H9 (cell line): ENCODE data around the gene MUC16. TPM values are rescaled to one million over a fixed set of nuclear protein-coding genes. Genes with fewer than 3 reads are reported as not detected.
A peak's percentile ranks its signal among the peaks of the same experiment; 100 is the strongest.

Experiments used
- DNase-seq: peaks from one replicate; pipeline ENCODE4 v3.0.0-alpha.2; 2017
- H2AFZ ChIP-seq: one replicate; pipeline ENCODE4 v1.6.1; 2013; ENCODE audit warnings: mild to moderate bottlenecking, low read length, control low read depth, moderate library complexity
- H2AK5ac ChIP-seq: 2 replicates; pipeline ENCODE4 v1.6.1; 2013; ENCODE audit warnings: low read length, control low read depth, mixed read lengths; ENCODE audit not compliant: insufficient read length
- H2BK120ac ChIP-seq: one replicate; pipeline ENCODE4 v1.6.1; 2013; ENCODE audit warnings: low read depth, mild to moderate bottlenecking, low read length, control low read depth, inconsistent platforms; ENCODE audit not compliant: poor library complexity, severe bottlenecking
- H2BK12ac ChIP-seq: 2 replicates; pipeline ENCODE4 v1.6.1; 2013; ENCODE audit warnings: low read length, control low read depth, mixed read lengths, low read depth; ENCODE audit not compliant: insufficient read length
- H2BK15ac ChIP-seq: 2 replicates; pipeline ENCODE4 v1.6.1; 2013; ENCODE audit warnings: low read depth, low read length, control low read depth
- H2BK20ac ChIP-seq: one replicate; pipeline ENCODE4 v1.6.1; 2013; ENCODE audit warnings: low read depth, mild to moderate bottlenecking, low read length, control low read depth, inconsistent platforms; ENCODE audit not compliant: poor library complexity, severe bottlenecking
- H2BK5ac ChIP-seq: 2 replicates; pipeline ENCODE4 v1.6.1; 2013; ENCODE audit warnings: low read length, control low read depth, mixed read lengths; ENCODE audit not compliant: insufficient read length
- H3K14ac ChIP-seq: 2 replicates; pipeline ENCODE4 v1.6.1; 2013; ENCODE audit warnings: low read length, control low read depth; ENCODE audit not compliant: insufficient read depth
- H3K18ac ChIP-seq: 2 replicates; pipeline ENCODE4 v1.6.1; 2013; ENCODE audit warnings: low read depth, mild to moderate bottlenecking, mixed read lengths, low read length, control low read depth; ENCODE audit not compliant: insufficient read length
- H3K23ac ChIP-seq: 2 replicates; pipeline ENCODE4 v1.6.1; 2013; ENCODE audit warnings: low read length, control low read depth, mixed read lengths, low read depth; ENCODE audit not compliant: insufficient read length
- H3K23me2 ChIP-seq: 2 replicates; pipeline ENCODE4 v1.6.1; 2013; ENCODE audit warnings: low read depth, mild to moderate bottlenecking, mixed read lengths, low read length, control low read depth; ENCODE audit not compliant: insufficient read length, poor library complexity, severe bottlenecking
- H3K27ac ChIP-seq: 2 replicates; pipeline ENCODE4 v1.5.1; 2013; ENCODE audit warnings: low read length, control low read depth, mixed read lengths, low read depth; ENCODE audit not compliant: insufficient read length
- H3K27me3 ChIP-seq: 2 replicates; pipeline ENCODE4 v1.6.1; 2013; ENCODE audit warnings: low read length, control low read depth, inconsistent platforms; ENCODE audit not compliant: insufficient read depth
- H3K4ac ChIP-seq: 2 replicates; pipeline ENCODE4 v1.6.1; 2013; ENCODE audit warnings: low read depth, mild to moderate bottlenecking, control low read depth, inconsistent platforms, low read length, moderate library complexity
- H3K4me1 ChIP-seq: 2 replicates; pipeline ENCODE4 v1.6.1; 2013; ENCODE audit warnings: low read length, control low read depth, inconsistent platforms; ENCODE audit not compliant: insufficient read depth
- H3K4me2 ChIP-seq: 2 replicates; pipeline ENCODE4 v1.6.1; 2013; ENCODE audit warnings: low read length, control low read depth, mixed read lengths; ENCODE audit not compliant: insufficient read length, insufficient read depth
- H3K56ac ChIP-seq: 2 replicates; pipeline ENCODE4 v1.6.1; 2013; ENCODE audit warnings: low read depth, mild to moderate bottlenecking, mixed read lengths, low read length, control low read depth; ENCODE audit not compliant: insufficient read length
- H3K79me1 ChIP-seq: 2 replicates; pipeline ENCODE4 v1.6.1; 2013; ENCODE audit warnings: low read depth, mild to moderate bottlenecking, moderate library complexity, low read length, control low read depth, inconsistent platforms; ENCODE audit not compliant: insufficient read depth, poor library complexity, severe bottlenecking
- H3K79me2 ChIP-seq: 2 replicates; pipeline ENCODE4 v1.6.1; 2013; ENCODE audit warnings: low read length, control low read depth, inconsistent platforms; ENCODE audit not compliant: insufficient read depth
- H3K9ac ChIP-seq: 2 replicates; pipeline ENCODE4 v1.6.1; 2013; ENCODE audit warnings: low read length, control low read depth, mixed read lengths; ENCODE audit not compliant: insufficient read length; ENCODE audit errors: extremely low read depth
- H3K9me3 ChIP-seq: one replicate; pipeline ENCODE4 v1.6.1; 2013; ENCODE audit warnings: low read depth, low read length, inconsistent platforms; ENCODE audit not compliant: control insufficient read depth
- H3T11ph ChIP-seq: one replicate; pipeline ENCODE4 v1.6.1; 2013; ENCODE audit warnings: mild to moderate bottlenecking, low read length, control low read depth, inconsistent platforms
- H4K20me1 ChIP-seq: one replicate; pipeline ENCODE4 v1.6.1; 2013; ENCODE audit not compliant: control insufficient read depth, insufficient read length, insufficient read depth
- H4K5ac ChIP-seq: 2 replicates; pipeline ENCODE4 v1.6.1; 2013; ENCODE audit warnings: low read depth, mild to moderate bottlenecking, mixed read lengths, low read length, control low read depth; ENCODE audit not compliant: insufficient read length
- H4K8ac ChIP-seq: replicated peaks from 2 replicates; pipeline ENCODE4 v1.6.1; 2013; ENCODE audit warnings: low read length, control low read depth, mixed read lengths, low read depth; ENCODE audit not compliant: insufficient read length
- H4K91ac ChIP-seq: 2 replicates; pipeline ENCODE4 v1.6.1; 2013; ENCODE audit warnings: low read depth, mild to moderate bottlenecking, moderate library complexity, mixed read lengths, low read length, control low read depth; ENCODE audit not compliant: insufficient read length
- H3K27ac Mint-ChIP-seq, 3 experiments: 2 replicates in 2 of 3; 3 replicates in 1 of 3; pipeline ENCODE4 v1.8.0; 2020 to 2021; ENCODE audit warnings: mixed read lengths in 3 of 3, mild to moderate bottlenecking in 1 of 3, moderate library complexity in 1 of 3
- H3K27me3 Mint-ChIP-seq: 2 replicates; pipeline ENCODE4 v1.8.0; 2021; ENCODE audit warnings: low read depth, mild to moderate bottlenecking, moderate library complexity, mixed read lengths
- H3K36me3 Mint-ChIP-seq, 3 experiments: 2 replicates in 2 of 3; 3 replicates in 1 of 3; pipeline ENCODE4 v1.8.0; 2020 to 2021; ENCODE audit warnings: low read depth in 3 of 3, mixed read lengths in 3 of 3; ENCODE audit not compliant: insufficient read depth in 1 of 3
- H3K4me1 Mint-ChIP-seq, 2 experiments: 2 replicates each; pipeline ENCODE4 v1.8.0; 2020; ENCODE audit warnings: mixed read lengths in 2 of 2
- H3K4me3 Mint-ChIP-seq, 2 experiments: 2 replicates in 1 of 2; 3 replicates in 1 of 2; pipeline ENCODE4 v1.8.0; 2020 to 2021; ENCODE audit warnings: mild to moderate bottlenecking in 2 of 2, mixed read lengths in 2 of 2, moderate library complexity in 1 of 2
- H3K9me3 Mint-ChIP-seq, 2 experiments: 2 replicates in 1 of 2; 3 replicates in 1 of 2; pipeline ENCODE4 v1.8.0; 2020; ENCODE audit warnings: mild to moderate bottlenecking in 2 of 2, mixed read lengths in 2 of 2, moderate library complexity in 1 of 2
- WGBS: extraction: QIAGEN DNeasy Blood & Tissue Kit; methylation state at CpG from one replicate; pipeline ENCODE4 v1.1.7; 2013; ENCODE audit warnings: missing lambda C conversion rate, low lambda C conversion rate, mixed read lengths; ENCODE audit not compliant: insufficient read length; ENCODE audit errors: extremely low coverage; 5-methylcytosine and 5-hydroxymethylcytosine counted together
- total RNA-seq: library from RNA; stranded (reverse); gene quantifications from 2 replicates; pipeline ENCODE4 v1.2.1, GENCODE V29; 2021
- TF ChIP-seq, protein P1 (sequence below): fragments of 200-600 bp; sonication (generic); conservative IDR thresholded peaks from 3 replicates; pipeline ENCODE4 v1.8.0; 2021; ENCODE audit warnings: antibody characterized with exemption, mild to moderate bottlenecking

MUC16 gene
- total RNA-seq, 1 experiment from 2014 or later: 0.22 TPM

- no peak overlapping the region for H2BK5ac ChIP-seq
- no peak overlapping the region for H4K5ac ChIP-seq
- no peak overlapping the region for H4K8ac ChIP-seq
- TF ChIP-seq, protein P1, sequence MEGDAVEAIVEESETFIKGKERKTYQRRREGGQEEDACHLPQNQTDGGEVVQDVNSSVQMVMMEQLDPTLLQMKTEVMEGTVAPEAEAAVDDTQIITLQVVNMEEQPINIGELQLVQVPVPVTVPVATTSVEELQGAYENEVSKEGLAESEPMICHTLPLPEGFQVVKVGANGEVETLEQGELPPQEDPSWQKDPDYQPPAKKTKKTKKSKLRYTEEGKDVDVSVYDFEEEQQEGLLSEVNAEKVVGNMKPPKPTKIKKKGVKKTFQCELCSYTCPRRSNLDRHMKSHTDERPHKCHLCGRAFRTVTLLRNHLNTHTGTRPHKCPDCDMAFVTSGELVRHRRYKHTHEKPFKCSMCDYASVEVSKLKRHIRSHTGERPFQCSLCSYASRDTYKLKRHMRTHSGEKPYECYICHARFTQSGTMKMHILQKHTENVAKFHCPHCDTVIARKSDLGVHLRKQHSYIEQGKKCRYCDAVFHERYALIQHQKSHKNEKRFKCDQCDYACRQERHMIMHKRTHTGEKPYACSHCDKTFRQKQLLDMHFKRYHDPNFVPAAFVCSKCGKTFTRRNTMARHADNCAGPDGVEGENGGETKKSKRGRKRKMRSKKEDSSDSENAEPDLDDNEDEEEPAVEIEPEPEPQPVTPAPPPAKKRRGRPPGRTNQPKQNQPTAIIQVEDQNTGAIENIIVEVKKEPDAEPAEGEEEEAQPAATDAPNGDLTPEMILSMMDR: no peak
- no peak overlapping the region for H3K4ac ChIP-seq
- H3K9ac ChIP-seq: no peak overlapping the region
- H3K4me1 ChIP-seq: no peaks in the 10 kb centered on the region; the same call in 1 of the 2 replicates
- Mint-ChIP-seq H3K4me1 (peaks cover 21 to 33% of the 10 kb centered on the region in 2 experiments), H3K36me3 (no peaks in the 10 kb centered on the region; a peak in 1 of 7 replicates), H3K4me3 (no peak overlapping the region), H3K27ac (peak overlapping the region in 1 of 3 experiments; percentile 80; a peak in 2 of 7 replicates), H3K9me3 (no peaks in the 10 kb centered on the region; a peak in 1 of 5 replicates), H3K27me3 (no peaks in the 10 kb centered on the region)
- no peaks in the 10 kb centered on the region for H3K23me2 ChIP-seq
- H3K27ac ChIP-seq: no peak overlapping the region
- H3K9me3 ChIP-seq: no peaks in the 10 kb centered on the region
- H3K27me3 ChIP-seq: no peaks in the 10 kb centered on the region
- no peak for DNase-seq
- no peak overlapping the region for H2AFZ ChIP-seq
- H3K56ac ChIP-seq: no peak overlapping the region
- no peak overlapping the region for H2AK5ac ChIP-seq
- H3K14ac ChIP-seq: no peak overlapping the region
- H2BK120ac ChIP-seq: no peak overlapping the region
- no peak overlapping the region for H3T11ph ChIP-seq
- H2BK12ac ChIP-seq: no peak overlapping the region
- H4K20me1 ChIP-seq: no peaks in the 10 kb centered on the region
- no peak overlapping the region for H2BK15ac ChIP-seq
- WGBS: no CpG with 5 or more reads among the region's 12 CpGs
- H3K79me2 ChIP-seq: no peaks in the 10 kb centered on the region
- H4K91ac ChIP-seq: no peak overlapping the region
- H2BK20ac ChIP-seq: no peak overlapping the region
- no peaks in the 10 kb centered on the region for H3K79me1 ChIP-seq
- no peak overlapping the region for H3K18ac ChIP-seq
- H3K4me2 ChIP-seq: no peak overlapping the region
- no peak overlapping the region for H3K23ac ChIP-seq
These were observed 48.9 kb upstream of the MUC16 start for GRCh38 chr19:9058905-9059667.
